Memory B cell (primary cell): ENCODE results near the gene SLC7A10.
"Not testable (repeated sequence)": the region's sequence is repeated elsewhere in the genome, so short reads cannot be mapped to it uniquely, and the experiment has no call there.

Source experiments
- ATAC-seq: fragments of 150-1000 bp; cut with Tn5 transposase; 2 replicates; pipeline ENCODE4 v1.10.0; 2021; ENCODE audit warnings: low read depth, mild to moderate bottlenecking, moderate library complexity
- DNase-seq, 2 donors: peaks; one replicate each; pipeline ENCODE4 v3.0.0; 2022; ENCODE audit warnings: low spot score in 2 of 2
- H3K27ac Mint-ChIP-seq: one replicate; pipeline ENCODE4 v1.8.0; 2022; ENCODE audit warnings: mild to moderate bottlenecking, moderate library complexity, mixed read lengths
- H3K27me3 Mint-ChIP-seq: one replicate; pipeline ENCODE4 v1.8.0; 2022; ENCODE audit warnings: mixed read lengths
- H3K36me3 Mint-ChIP-seq: one replicate; pipeline ENCODE4 v1.8.0; 2022; ENCODE audit warnings: mild to moderate bottlenecking, mixed read lengths
- H3K4me1 Mint-ChIP-seq: one replicate; pipeline ENCODE4 v1.8.0; 2022; ENCODE audit warnings: mixed read lengths
- H3K4me3 Mint-ChIP-seq: one replicate; pipeline ENCODE4 v1.8.0; 2022; ENCODE audit warnings: mild to moderate bottlenecking, moderate library complexity, mixed read lengths
- H3K9me3 Mint-ChIP-seq: one replicate; pipeline ENCODE4 v1.8.0; 2022; ENCODE audit warnings: mixed read lengths

The SLC7A10 gene

DNA sequence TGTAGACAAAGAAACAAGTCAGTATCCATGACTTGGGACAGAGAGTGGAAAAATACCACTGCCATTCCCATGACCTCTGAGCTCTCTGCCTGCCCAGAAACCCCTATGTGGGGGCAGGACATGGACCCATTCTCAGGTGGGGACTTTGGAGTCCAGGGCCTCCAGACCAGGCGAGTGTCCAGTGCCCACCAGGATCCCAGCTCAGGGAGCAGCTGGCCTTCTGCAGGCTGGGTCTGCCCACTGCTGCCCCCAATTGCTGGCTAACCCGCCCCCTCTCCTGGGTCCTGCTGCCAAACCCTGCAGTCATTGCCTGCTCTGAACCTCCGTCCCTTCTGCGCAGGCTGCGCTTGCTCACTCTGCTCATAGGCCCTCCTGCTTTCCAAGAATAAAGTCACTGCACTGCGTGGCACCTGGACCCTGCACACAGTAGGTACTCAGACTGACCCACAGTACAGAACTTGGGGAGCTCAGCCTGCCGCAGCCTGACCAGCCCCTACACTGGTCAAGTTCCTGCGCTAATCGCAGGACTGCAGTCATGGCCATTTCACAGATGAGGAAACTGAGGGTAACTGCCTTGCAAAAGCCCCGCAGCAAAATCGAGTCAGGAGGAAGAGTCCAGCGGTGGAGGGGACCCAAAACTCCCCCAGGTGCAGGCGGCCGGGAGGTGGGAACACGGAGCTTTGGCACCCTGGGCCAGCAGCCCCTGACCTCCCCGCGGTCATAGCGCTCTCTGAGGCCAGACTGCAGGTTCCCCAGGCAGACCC, 774 bp downstream of the SLC7A10 start:
- no peak overlapping the region for H3K27ac Mint-ChIP-seq
- ATAC-seq (no peak), DNase-seq (no peak)
- peaks cover 13% of the 10 kb centered on the region for H3K9me3 Mint-ChIP-seq
- peaks cover 7% of the 10 kb centered on the region for H3K36me3 Mint-ChIP-seq
- peaks cover 45% of the 10 kb centered on the region for H3K27me3 Mint-ChIP-seq
- H3K4me3 Mint-ChIP-seq, result no peak overlapping the region
- peaks cover 3% of the 10 kb centered on the region for H3K4me1 Mint-ChIP-seq

GRCh38 chr19:33222255-33222654, 3.4 kb downstream of the SLC7A10 start:
- not testable (repeated sequence) for DNase-seq, H3K9me3 Mint-ChIP-seq, H3K4me3 Mint-ChIP-seq, H3K4me1 Mint-ChIP-seq, H3K36me3 Mint-ChIP-seq, ATAC-seq, H3K27ac Mint-ChIP-seq
- H3K27me3 Mint-ChIP-seq, result peaks cover 32% of the 10 kb centered on the region

DNA sequence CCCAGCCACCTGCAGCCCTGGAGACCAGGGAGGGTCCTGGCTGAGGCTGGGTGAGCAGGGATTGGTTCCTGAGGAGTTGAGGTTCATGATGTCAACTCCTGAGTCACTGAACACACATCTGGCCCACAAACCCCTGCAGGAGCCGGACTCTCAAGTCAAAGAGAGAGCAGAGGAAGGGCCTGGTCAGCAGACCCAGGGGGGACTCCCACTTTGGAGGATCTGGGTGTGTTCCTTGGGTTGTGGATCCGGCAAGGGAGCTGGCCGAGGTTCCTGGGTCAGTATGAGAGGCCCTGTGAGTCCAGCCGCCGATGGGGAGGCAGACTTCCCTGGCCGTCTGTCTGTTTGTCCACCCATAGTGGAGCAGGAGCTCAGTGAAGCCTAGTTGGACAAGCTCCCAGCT, 4.0 kb downstream of the SLC7A10 start:
- H3K27me3 Mint-ChIP-seq, result peaks cover 30% of the 10 kb centered on the region
- DNase-seq (no peak), ATAC-seq (no peak)

DNA sequence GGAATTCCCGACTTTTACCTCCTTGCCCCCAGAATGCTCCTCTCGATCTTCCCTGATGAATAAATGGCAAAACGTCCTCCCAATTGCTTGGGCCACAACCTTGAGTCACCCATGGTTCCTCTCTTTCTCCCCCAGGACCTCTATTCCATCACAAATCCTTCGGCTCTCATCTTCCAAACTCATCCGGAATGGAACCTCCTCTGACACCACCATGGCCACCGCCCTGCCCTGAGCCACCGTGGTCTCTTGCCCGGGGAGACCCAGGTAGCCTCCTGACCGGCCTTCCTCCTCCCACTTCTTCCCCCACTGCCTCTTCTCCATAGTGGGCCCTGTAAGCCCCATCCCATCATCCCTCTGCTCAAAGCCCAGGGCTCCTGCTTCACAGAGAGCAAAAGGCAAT, 4.9 kb downstream of the SLC7A10 start:
- peaks cover 3% of the 10 kb centered on the region for H3K4me1 Mint-ChIP-seq
- DNase-seq (no peak), ATAC-seq (no peak)
- no peaks in the 10 kb centered on the region for H3K9me3 Mint-ChIP-seq
- H3K36me3 Mint-ChIP-seq, result no peaks in the 10 kb centered on the region
- H3K4me3 Mint-ChIP-seq, result no peak overlapping the region
- no peak overlapping the region for H3K27ac Mint-ChIP-seq
- peaks cover 27% of the 10 kb centered on the region for H3K27me3 Mint-ChIP-seq

More for the DNA sequence above, 4.0 kb downstream of the SLC7A10 start:
- Mint-ChIP-seq H3K4me3 (no peak overlapping the region), H3K27ac (no peak overlapping the region), H3K36me3 (peaks cover 2% of the 10 kb centered on the region), H3K9me3 (no peaks in the 10 kb centered on the region), H3K4me1 (peaks cover 3% of the 10 kb centered on the region)

DNA sequence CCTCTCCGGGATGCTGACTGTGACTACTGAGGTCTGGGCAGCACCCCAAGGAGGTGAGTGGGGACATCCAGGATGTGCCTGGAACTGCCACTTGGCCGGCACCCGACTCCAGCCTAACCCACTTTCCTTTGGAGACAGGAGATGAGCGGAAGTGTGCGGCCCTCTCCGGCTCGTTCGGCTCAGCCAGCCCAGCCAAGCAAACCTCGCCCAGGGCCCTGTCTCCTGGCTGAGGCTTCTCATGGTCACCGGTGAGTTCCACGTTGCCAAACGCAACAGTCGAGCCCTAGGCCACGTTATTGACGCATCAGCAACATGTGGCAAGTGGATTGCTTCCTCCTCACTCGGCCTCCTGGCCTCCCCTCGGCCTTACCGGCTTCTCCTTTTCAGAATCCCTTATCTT, 5.5 kb downstream of the SLC7A10 start:
- ATAC-seq (no peak), DNase-seq (no peak)
- H3K9me3 Mint-ChIP-seq, result no peaks in the 10 kb centered on the region
- H3K27me3 Mint-ChIP-seq, result peaks cover 27% of the 10 kb centered on the region
- H3K36me3 Mint-ChIP-seq, result no peaks in the 10 kb centered on the region
- H3K4me1 Mint-ChIP-seq, result peaks cover 3% of the 10 kb centered on the region
- H3K4me3 Mint-ChIP-seq, result no peak overlapping the region
- H3K27ac Mint-ChIP-seq, result no peak overlapping the region

GRCh38 chr19:33219261-33219815, 6.3 kb downstream of the SLC7A10 start:
- H3K27ac Mint-ChIP-seq, result no peak overlapping the region
- no peaks in the 10 kb centered on the region for H3K9me3 Mint-ChIP-seq
- ATAC-seq (no peak), DNase-seq (no peak)
- H3K27me3 Mint-ChIP-seq, result peaks cover 23% of the 10 kb centered on the region
- H3K4me1 Mint-ChIP-seq, result peaks cover 3% of the 10 kb centered on the region
- H3K36me3 Mint-ChIP-seq, result no peaks in the 10 kb centered on the region
- H3K4me3 Mint-ChIP-seq, result no peak overlapping the region

DNA sequence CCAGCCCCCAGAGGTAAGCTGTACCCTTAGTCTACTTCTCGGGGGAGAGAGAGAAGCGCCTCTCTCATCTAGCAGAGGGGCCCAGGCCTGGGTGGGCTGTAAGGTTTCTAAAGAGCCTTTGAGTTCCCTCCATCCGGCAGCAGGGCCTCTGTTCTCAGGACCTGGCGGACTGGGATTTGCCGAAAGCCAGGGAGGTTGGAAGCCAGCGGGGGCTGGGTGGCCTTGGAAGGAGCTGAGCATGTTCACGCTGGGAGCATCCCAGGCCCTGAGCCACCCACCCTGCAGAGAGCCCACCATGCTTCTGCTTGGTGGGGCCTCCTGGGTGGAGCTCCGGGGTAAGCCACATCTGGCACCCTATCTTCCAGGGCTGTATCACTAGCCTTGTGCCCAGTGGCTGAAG, 7.8 kb downstream of the SLC7A10 start:
- ATAC-seq, result no peak
- no peak for DNase-seq
- H3K4me1 Mint-ChIP-seq, result peaks cover 3% of the 10 kb centered on the region
- H3K27ac Mint-ChIP-seq, result no peak overlapping the region
- no peak overlapping the region for H3K4me3 Mint-ChIP-seq
- no peaks in the 10 kb centered on the region for H3K36me3 Mint-ChIP-seq
- no peaks in the 10 kb centered on the region for H3K9me3 Mint-ChIP-seq
- H3K27me3 Mint-ChIP-seq, result peaks cover 18% of the 10 kb centered on the region

DNA sequence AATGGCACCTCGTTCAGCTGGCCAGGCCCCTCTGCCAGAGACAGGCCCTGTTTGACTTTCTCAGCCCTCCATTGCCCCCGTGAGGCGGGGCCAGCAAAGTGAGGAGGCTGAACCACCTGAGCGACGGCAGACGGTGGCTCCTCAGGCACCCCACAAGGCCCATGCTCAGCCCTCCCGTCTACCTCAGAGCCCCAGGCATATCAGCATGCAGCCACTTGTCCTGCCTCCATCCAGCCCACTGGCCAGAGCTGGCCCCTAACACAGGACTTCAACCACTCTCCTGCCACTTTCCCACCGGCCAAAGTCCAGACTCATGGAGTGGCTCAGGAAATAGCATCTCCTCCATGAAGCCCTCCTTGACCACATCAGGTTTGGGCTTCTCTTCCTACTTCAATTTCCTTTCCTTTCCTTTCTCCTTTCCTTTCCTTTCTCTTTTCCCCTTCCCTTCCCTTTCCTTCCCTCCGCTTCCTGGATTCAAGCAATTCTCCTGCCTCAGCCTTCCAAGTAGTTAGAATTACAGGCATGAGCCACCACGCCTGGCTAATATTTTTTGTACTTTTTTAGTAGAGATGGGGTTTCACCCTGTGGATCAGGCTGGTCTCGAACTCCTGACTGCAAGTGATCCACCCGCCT, 9.3 kb downstream of the SLC7A10 start:
- no peak for DNase-seq
- no peaks in the 10 kb centered on the region for H3K36me3 Mint-ChIP-seq

GRCh38 chr19:33215438-33216197, 10.0 kb downstream of the SLC7A10 start:
- no peak for DNase-seq
- peaks cover 9% of the 10 kb centered on the region for H3K27me3 Mint-ChIP-seq
- H3K4me3 Mint-ChIP-seq, result no peak overlapping the region
- no peaks in the 10 kb centered on the region for H3K36me3 Mint-ChIP-seq
- H3K4me1 Mint-ChIP-seq, result peaks cover 3% of the 10 kb centered on the region
- ATAC-seq, result no peak
- H3K9me3 Mint-ChIP-seq, result no peaks in the 10 kb centered on the region
- no peak overlapping the region for H3K27ac Mint-ChIP-seq

More for the DNA sequence above, 9.3 kb downstream of the SLC7A10 start:
- H3K4me3 Mint-ChIP-seq, result no peak overlapping the region
- no peak for ATAC-seq
- no peaks in the 10 kb centered on the region for H3K9me3 Mint-ChIP-seq
- peaks cover 13% of the 10 kb centered on the region for H3K27me3 Mint-ChIP-seq
- H3K27ac Mint-ChIP-seq, result no peak overlapping the region
- peaks cover 3% of the 10 kb centered on the region for H3K4me1 Mint-ChIP-seq

GRCh38 chr19:33214596-33214995, 11.1 kb downstream of the SLC7A10 start:
- H3K36me3 Mint-ChIP-seq, result no peaks in the 10 kb centered on the region
- ATAC-seq (no peak), DNase-seq (no peak)
- H3K4me3 Mint-ChIP-seq, result no peak overlapping the region
- peaks cover 5% of the 10 kb centered on the region for H3K27me3 Mint-ChIP-seq
- no peaks in the 10 kb centered on the region for H3K9me3 Mint-ChIP-seq
- H3K4me1 Mint-ChIP-seq, result peaks cover 3% of the 10 kb centered on the region
- no peak overlapping the region for H3K27ac Mint-ChIP-seq

DNA sequence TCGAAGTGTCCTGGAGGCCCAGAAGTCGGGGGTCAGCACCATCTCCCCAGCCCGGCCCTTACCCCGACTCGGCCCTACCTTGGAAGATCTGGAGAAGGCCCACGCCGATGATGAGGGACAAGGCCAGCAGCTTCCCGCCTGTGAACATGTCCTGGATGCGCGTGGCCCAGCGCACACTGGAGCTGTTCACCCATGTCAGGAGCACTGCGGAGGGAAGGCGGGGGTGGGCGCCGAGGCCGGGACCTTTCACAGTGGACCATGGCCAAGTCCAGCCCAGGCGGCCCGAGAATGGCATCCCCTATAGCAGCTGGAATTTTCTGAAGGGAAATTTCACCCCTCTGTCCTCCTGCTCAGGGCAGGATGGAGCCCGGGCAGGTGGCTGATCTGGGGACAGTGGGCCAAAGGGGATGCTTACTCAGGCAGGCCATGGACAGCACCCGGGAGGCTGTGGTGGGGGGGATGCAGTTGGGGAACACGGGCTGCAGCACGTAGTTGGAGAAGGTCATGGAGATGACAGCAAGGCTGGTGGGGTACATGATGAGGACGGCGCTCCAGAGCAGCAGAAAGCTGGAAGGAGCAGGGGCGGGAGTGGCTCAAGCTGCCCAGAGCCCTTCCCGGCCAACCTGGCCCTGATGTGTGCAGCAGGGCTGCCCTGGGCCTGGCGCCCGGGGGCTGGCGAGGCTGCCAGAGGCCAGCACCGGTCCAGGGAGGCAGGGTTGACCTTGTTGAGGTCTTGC, 13.0 kb downstream of the SLC7A10 start:
- Mint-ChIP-seq H3K36me3 (no peaks in the 10 kb centered on the region), H3K27ac (no peak overlapping the region), H3K27me3 (peaks cover 5% of the 10 kb centered on the region), H3K4me3 (no peak overlapping the region), H3K9me3 (no peaks in the 10 kb centered on the region), H3K4me1 (peaks cover 3% of the 10 kb centered on the region)
- ATAC-seq, result no peak
- DNase-seq, result no peak

GRCh38 chr19:33211794-33212435, 13.7 kb downstream of the SLC7A10 start:
- H3K27ac Mint-ChIP-seq, result no peak overlapping the region
- peaks cover 3% of the 10 kb centered on the region for H3K4me1 Mint-ChIP-seq
- DNase-seq (no peak), ATAC-seq (no peak)
- H3K27me3 Mint-ChIP-seq, result peaks cover 5% of the 10 kb centered on the region
- no peak overlapping the region for H3K4me3 Mint-ChIP-seq
- no peaks in the 10 kb centered on the region for H3K36me3 Mint-ChIP-seq
- no peaks in the 10 kb centered on the region for H3K9me3 Mint-ChIP-seq

DNA sequence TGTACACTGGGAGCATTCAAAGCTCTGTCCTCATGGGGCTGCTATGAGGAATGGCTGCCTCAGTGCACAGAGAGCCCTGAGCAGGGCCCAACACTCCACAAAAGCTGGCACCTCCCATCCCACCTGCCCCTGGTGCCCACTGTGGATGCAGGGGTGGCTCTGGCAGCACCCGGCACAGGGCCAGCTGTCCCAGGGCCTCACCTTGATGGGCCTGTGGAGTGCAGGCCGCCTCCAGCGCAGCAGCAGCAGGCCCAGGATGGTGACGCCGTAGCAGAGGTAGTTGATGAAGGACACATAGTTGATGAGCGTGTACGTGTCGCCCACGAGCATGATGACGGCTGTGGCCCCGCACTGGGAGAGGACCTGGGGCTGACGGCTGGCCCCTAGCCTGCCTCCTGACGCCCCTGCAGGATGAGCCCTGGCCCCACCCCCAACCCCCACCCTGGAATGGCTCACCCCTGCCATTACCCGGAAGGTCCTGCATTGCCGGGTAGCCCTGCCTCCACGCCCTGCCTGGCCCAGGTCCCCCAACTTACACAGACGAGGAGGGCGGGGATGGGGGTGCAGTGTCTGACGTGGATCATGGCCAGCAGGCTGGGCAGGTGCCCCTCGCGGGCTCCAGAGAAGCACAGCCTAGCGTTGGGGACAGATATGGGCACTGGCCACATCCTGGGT, 15.2 kb downstream of the SLC7A10 start:
- no peak overlapping the region for H3K27ac Mint-ChIP-seq
- no peak for DNase-seq
- no peak overlapping the region for H3K4me3 Mint-ChIP-seq
- H3K27me3 Mint-ChIP-seq, result peaks cover 3% of the 10 kb centered on the region
- no peaks in the 10 kb centered on the region for H3K4me1 Mint-ChIP-seq
- no peaks in the 10 kb centered on the region for H3K9me3 Mint-ChIP-seq
- no peak for ATAC-seq
- H3K36me3 Mint-ChIP-seq, result no peaks in the 10 kb centered on the region
